HG03108 (cell line): ENCODE measurements around the gene MZB1.
A peak's percentile ranks its signal among the peaks of the same experiment; 100 is the strongest.

Experiments used
- ATAC-seq: cut with Tn5 transposase; IDR thresholded peaks from one replicate; pipeline ENCODE4 v1.9.1; 2021; ENCODE audit warnings: moderate library complexity; ENCODE audit not compliant: unreplicated experiment

Gene MZB1

GRCh38 chr5:139389701-139390638 is at the start of gene MZB1:
MZB1 (minus strand) TSS chr5:139389913; CDS start chr5:139389856, 57 bp downstream.
- peak; percentile 26 for ATAC-seq

GRCh38 chr5:139439013-139439903 is 49.5 kb upstream of the MZB1 start, which contains the start of gene DNAJC18:
DNAJC18 (minus strand) TSS chr5:139439525; CDS start chr5:139439445, 80 bp downstream.
- peak; percentile 82 for ATAC-seq

GRCh38 chr5:139438707-139439012 is 48.9 kb upstream of the MZB1 start:
- no peak for ATAC-seq

GRCh38 chr5:139435676-139436075 is 46.0 kb upstream of the MZB1 start:
- no peak for ATAC-seq

- no peak for ATAC-seq
These were observed 42.0 kb upstream of the MZB1 start for GRCh38 chr5:139431706-139432105.

- no peak for ATAC-seq
These were observed 40.3 kb upstream of the MZB1 start for GRCh38 chr5:139430015-139430414.

GRCh38 chr5:139426203-139426885 is 36.6 kb upstream of the MZB1 start:
- ATAC-seq: no peak

GRCh38 chr5:139425497-139425896 is 35.8 kb upstream of the MZB1 start:
- no peak for ATAC-seq

GRCh38 chr5:139422307-139422893 is 32.7 kb upstream of the MZB1 start:
- ATAC-seq: no peak

GRCh38 chr5:139419226-139420192 is 29.8 kb upstream of the MZB1 start:
- ATAC-seq: no peak

- ATAC-seq: no peak
These were observed 29.1 kb upstream of the MZB1 start for GRCh38 chr5:139418793-139419192.

GRCh38 chr5:139417214-139417613 is 27.5 kb upstream of the MZB1 start:
- no peak for ATAC-seq

- no peak for ATAC-seq
These were observed 26.9 kb upstream of the MZB1 start for GRCh38 chr5:139416651-139417050.

- ATAC-seq: no peak
These were observed 26.2 kb upstream of the MZB1 start for GRCh38 chr5:139415869-139416268.

- no peak for ATAC-seq
These were observed 25.6 kb upstream of the MZB1 start for GRCh38 chr5:139415221-139415861.

- no peak for ATAC-seq
These were observed 24.9 kb upstream of the MZB1 start for GRCh38 chr5:139414581-139415130.

GRCh38 chr5:139413963-139414362 is 24.2 kb upstream of the MZB1 start:
- no peak for ATAC-seq

GRCh38 chr5:139413153-139413552 is 23.4 kb upstream of the MZB1 start:
- ATAC-seq: no peak
